K562 (cell line): Measurements from ENCODE around the gene JPH4. TPM values are rescaled to one million over a fixed set of nuclear protein-coding genes. Genes with fewer than 3 reads are reported as not detected.

Source experiments
- E2F6 ChIP-seq, 2 experiments: IDR thresholded peaks; 2 replicates each; pipeline ENCODE4 v1.6.1; 2011; ENCODE audit warnings: borderline replicate concordance in 1 of 2, control low read depth in 1 of 2, low read depth in 1 of 2, low read length in 1 of 2, mild to moderate bottlenecking in 1 of 2, mixed read lengths in 1 of 2, moderate library complexity in 1 of 2; ENCODE audit not compliant: insufficient read depth in 1 of 2, insufficient read length in 1 of 2, poor library complexity in 1 of 2, severe bottlenecking in 1 of 2; ENCODE audit errors: extremely low read depth in 1 of 2
- ESRRA ChIP-seq: fragments of 450-650 bp; IDR thresholded peaks from 2 replicates; pipeline ENCODE4 v1.6.1; 2014; ENCODE audit warnings: low read depth, mild to moderate bottlenecking, moderate library complexity, borderline replicate concordance
- GABPA ChIP-seq: fragments of 200-800 bp; sonication (Bioruptor generic); conservative IDR thresholded peaks from 2 replicates; pipeline ENCODE4 v1.6.1; 2016; ENCODE audit warnings: low read depth, missing genetic modification characterization, missing compliant biosample characterization
- GATA2 ChIP-seq: sonication (generic); formaldehyde crosslinking; IDR thresholded peaks from 2 replicates; pipeline ENCODE4 v1.4.0; 2020; ENCODE audit warnings: mild to moderate bottlenecking, missing genetic modification reagents
- NELFE ChIP-seq: IDR thresholded peaks from 2 replicates; pipeline ENCODE4 v1.6.1; 2011; ENCODE audit warnings: mild to moderate bottlenecking; ENCODE audit not compliant: insufficient read depth, insufficient read length
- REST ChIP-seq, 2 experiments: fragments of 450-650 bp; formaldehyde crosslinking in 1 of 2; IDR thresholded peaks; 2 replicates each; pipeline versions ENCODE4 v1.4.0 to v1.6.1; 2014 to 2020; ENCODE audit warnings: mild to moderate bottlenecking in 2 of 2, borderline replicate concordance in 1 of 2, low read depth in 1 of 2
- SIRT6 ChIP-seq: IDR thresholded peaks from one replicate; pipeline ENCODE4 v1.6.1; 2012; ENCODE audit warnings: low read depth, mild to moderate bottlenecking, control low read depth, inconsistent platforms, low read length, moderate library complexity
- SOX6 ChIP-seq: fragments of 450-650 bp; IDR thresholded peaks from 2 replicates; pipeline ENCODE4 v1.6.1; 2014; ENCODE audit warnings: mild to moderate bottlenecking
- SPI1 ChIP-seq: IDR thresholded peaks from 2 replicates; pipeline ENCODE4 v1.6.1; 2011; ENCODE audit warnings: low read depth, low read length, control low read depth, borderline replicate concordance
- STAT6 ChIP-seq: sonication (generic); formaldehyde crosslinking; IDR thresholded peaks from 2 replicates; pipeline ENCODE4 v1.8.1; 2023; ENCODE audit warnings: mild to moderate bottlenecking, missing genetic modification reagents
- XRCC3 ChIP-seq: fragments of 450-650 bp; IDR thresholded peaks from 2 replicates; pipeline ENCODE4 v1.6.1; 2017; ENCODE audit warnings: mild to moderate bottlenecking, moderate library complexity
- ZNF24 ChIP-seq: fragments of 450-650 bp; IDR thresholded peaks from 2 replicates; pipeline ENCODE4 v1.6.1; 2016
- ZNF263 ChIP-seq: sonication (generic); formaldehyde crosslinking; IDR thresholded peaks from 2 replicates; pipeline ENCODE4 v1.8.0; 2022; ENCODE audit warnings: mild to moderate bottlenecking, missing genetic modification reagents, borderline replicate concordance
- ZNF445 ChIP-seq: fragments of 250-450 bp; sonication (Bioruptor Pico); IDR thresholded peaks from 2 replicates; pipeline ENCODE4 v1.4.0; 2020; ENCODE audit warnings: low read depth, mild to moderate bottlenecking, moderate library complexity
- polyA plus RNA-seq, 8 experiments: library from polyadenylated mRNA; depleted of rRNA in 4 of 8; stranded (reverse) in 5 of 8; unstranded in 3 of 8; fragments of >200 nt; fragmentation: Nextera tagmentation in 2 of 8; fragmentation: Illumina TruSeq in 1 of 8; extraction: Ambion mirVana in 2 of 8; extraction: Trizol in 1 of 8; gene quantifications; 2 replicates each; pipeline versions ENCODE4 v1.2.1 to v1.2.3, GENCODE V29; 2011 to 2014; ENCODE audit warnings: inconsistent platforms in 1 of 8, missing spikeins in 1 of 8
- total RNA-seq, 7 experiments: library from RNA; depleted of rRNA in 6 of 7; stranded (reverse); fragments of >200 nt in 6 of 7; fragmentation: Illumina TruSeq in 2 of 7; extraction: Trizol in 2 of 7; gene quantifications; 2 replicates each; pipeline versions ENCODE4 v1.2.1 to v1.2.3, GENCODE V29; 2011 to 2021; ENCODE audit warnings: low replicate concordance in 1 of 7

JPH4 gene
- total and polyA plus RNA-seq, 9 of the 15 experiments (the other 6 are each of a cell fraction or from before 2014, with no cell fraction given): 0.04 to 0.13 (median 0.06) TPM; not detected in 5

GRCh38 chr14:23588884-23589598, 10.5 kb upstream of the JPH4 start (continued):
- TF ChIP-seq E2F6 (IDR thresholded peaks at IDR 0.05; ENCODE audit: borderline replicate concordance in 1 of 2, extremely low read depth in 1 of 2, insufficient read depth in 1 of 2, insufficient read length in 1 of 2, low read depth in 1 of 2, low read length in 1 of 2, poor library complexity in 1 of 2, severe bottlenecking in 1 of 2) (peak in 1 of 2 experiments; percentile 19), STAT6 (no peak), GABPA (no peak), XRCC3 (no peak), SPI1 (peak; percentile 44; the same call in 1 of the 2 replicates), ZNF263 (0 out of 2 replicates have a peak, but pooled peaks have one; percentile 12), SIRT6 (no peak), ESRRA (peak; percentile 83), ZNF24 (no peak), SOX6 (peak; percentile 61; the same call in 1 of the 2 replicates), GATA2 (peak; percentile 59; the same call in 1 of the 2 replicates), ZNF445 (CRISPR knock-in tag) (no peak), REST (IDR thresholded peaks at IDR 0.05; ENCODE audit: borderline replicate concordance) (peak; percentile 83), REST (CRISPR knock-in tag; IDR thresholded peaks at IDR 0.05; ENCODE audit: low read depth) (no peak), NELFE (no peak)
